ENCODE data around the gene EPHB6.

DNA sequence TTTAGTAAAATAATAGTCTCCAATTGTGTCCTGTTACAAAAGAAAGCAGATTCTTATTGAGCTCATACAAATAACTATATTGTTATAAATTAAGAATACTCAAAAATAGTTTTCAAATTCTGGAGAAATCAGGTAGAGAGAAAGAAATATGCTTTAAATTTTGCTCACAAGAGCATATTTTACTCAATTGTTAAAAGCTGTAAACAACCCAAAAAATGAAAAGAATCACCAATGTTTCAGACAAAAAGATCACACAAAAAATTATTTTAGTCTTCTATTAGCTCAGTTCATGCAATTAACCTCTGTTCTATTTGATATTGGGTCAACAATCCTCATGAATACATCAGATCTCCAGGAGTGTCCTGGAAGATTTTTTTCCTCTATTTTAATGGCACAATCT, 49.3 kb downstream of the EPHB6 start:
- TF ChIP-seq, protein P1, sequence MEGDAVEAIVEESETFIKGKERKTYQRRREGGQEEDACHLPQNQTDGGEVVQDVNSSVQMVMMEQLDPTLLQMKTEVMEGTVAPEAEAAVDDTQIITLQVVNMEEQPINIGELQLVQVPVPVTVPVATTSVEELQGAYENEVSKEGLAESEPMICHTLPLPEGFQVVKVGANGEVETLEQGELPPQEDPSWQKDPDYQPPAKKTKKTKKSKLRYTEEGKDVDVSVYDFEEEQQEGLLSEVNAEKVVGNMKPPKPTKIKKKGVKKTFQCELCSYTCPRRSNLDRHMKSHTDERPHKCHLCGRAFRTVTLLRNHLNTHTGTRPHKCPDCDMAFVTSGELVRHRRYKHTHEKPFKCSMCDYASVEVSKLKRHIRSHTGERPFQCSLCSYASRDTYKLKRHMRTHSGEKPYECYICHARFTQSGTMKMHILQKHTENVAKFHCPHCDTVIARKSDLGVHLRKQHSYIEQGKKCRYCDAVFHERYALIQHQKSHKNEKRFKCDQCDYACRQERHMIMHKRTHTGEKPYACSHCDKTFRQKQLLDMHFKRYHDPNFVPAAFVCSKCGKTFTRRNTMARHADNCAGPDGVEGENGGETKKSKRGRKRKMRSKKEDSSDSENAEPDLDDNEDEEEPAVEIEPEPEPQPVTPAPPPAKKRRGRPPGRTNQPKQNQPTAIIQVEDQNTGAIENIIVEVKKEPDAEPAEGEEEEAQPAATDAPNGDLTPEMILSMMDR (IDR thresholded peaks at IDR 0.05) = no peak
- no peak for TF ChIP-seq POLR2A (IDR thresholded peaks at IDR 0.05)
- TF ChIP-seq EP300 (IDR thresholded peaks at IDR 0.05) = no peak

All from tibial nerve (tissue), 4 donors.